GM12878 (cell line): ENCODE measurements around the gene ZIK1. TPM values are rescaled to one million over a fixed set of nuclear protein-coding genes. Genes with fewer than 3 reads are reported as not detected.

Experiments used
- polyA plus RNA-seq, 11 experiments: library from polyadenylated mRNA; depleted of rRNA in 4 of 11; unstranded in 6 of 11; stranded (reverse) in 5 of 11; fragments of >200 nt; fragmentation: Nextera tagmentation in 4 of 11; fragmentation: Illumina TruSeq in 1 of 11; extraction: Ambion mirVana in 4 of 11; extraction: Trizol in 1 of 11; gene quantifications; 1 replicate in 1 of 11; 2 replicates in 10 of 11; pipeline versions ENCODE4 v1.2.1 to v1.2.3, GENCODE V29; 2011 to 2016; ENCODE audit warnings: inconsistent platforms in 2 of 11, missing spikeins in 2 of 11, low read depth in 1 of 11
- total RNA-seq, 4 experiments: library from RNA; depleted of rRNA in 3 of 4; stranded (reverse); fragments of >200 nt in 3 of 4; fragmentation: Illumina TruSeq in 1 of 4; extraction: Trizol in 1 of 4; gene quantifications; 2 replicates each; pipeline versions ENCODE4 v1.2.1 to v1.2.3, GENCODE V29; 2013 to 2021

The ZIK1 gene
- total and polyA plus RNA-seq, 10 of the 15 experiments (the other 5 are each of a cell fraction or from before 2014, with no cell fraction given) = 0.45 to 4.7 (median 2.7) TPM

Other genes with a start within 250 kb of the ZIK1 start
Only the 7 nearest of the 24 such genes appear.
- 9.1 and 11.4 TPM in 2 replicates for gene ZNF773, start 84.2 kb upstream of the ZIK1 start, total RNA-seq (2014; rRNA removed)
- gene ZNF773, start 84.2 kb upstream of the ZIK1 start, total RNA-seq (2014; rRNA removed; fragmentation: Illumina TruSeq; extraction: Trizol) = 6.0 and 7.6 TPM in 2 replicates
- 5.6 and 6.4 TPM in 2 replicates for gene ZNF773, start 84.2 kb upstream of the ZIK1 start, total RNA-seq (2021)
- 8.1 and 9.6 TPM in 2 replicates for gene ZNF773, start 84.2 kb upstream of the ZIK1 start, polyA plus RNA-seq (2011; rRNA removed)
- 5.5 and 7.4 TPM in 2 replicates for gene ZNF773, start 84.2 kb upstream of the ZIK1 start, polyA plus RNA-seq (2014; fragmentation: Illumina TruSeq; extraction: Trizol)
- 1 to 10 TPM in 1 of 2 experiments, under 1 TPM in 1; 0.21 to 1.4 TPM for gene ZNF773, start 84.2 kb upstream of the ZIK1 start, polyA plus RNA-seq (2014; fragmentation: Nextera tagmentation; extraction: Ambion mirVana)
- gene ZNF773, start 84.2 kb upstream of the ZIK1 start, polyA plus RNA-seq (2014; rRNA removed) = 7.5 and 8.0 TPM in 2 replicates
- 1 to 10 TPM; 6.6 to 6.8 TPM for gene ZNF773, start 84.2 kb upstream of the ZIK1 start, polyA plus RNA-seq (2016; fragmentation: Nextera tagmentation; extraction: Ambion mirVana)
- gene ZNF549, start 56.8 kb upstream of the ZIK1 start, total RNA-seq (2014; rRNA removed) = 2.4 and 2.5 TPM in 2 replicates
- gene ZNF549, start 56.8 kb upstream of the ZIK1 start, total RNA-seq (2014; rRNA removed; fragmentation: Illumina TruSeq; extraction: Trizol) = 2.5 and 2.9 TPM in 2 replicates
- gene ZNF549, start 56.8 kb upstream of the ZIK1 start, total RNA-seq (2021) = 1.8 and 2.2 TPM in 2 replicates
- gene ZNF549, start 56.8 kb upstream of the ZIK1 start, polyA plus RNA-seq (2011; rRNA removed) = 4.0 and 5.7 TPM in 2 replicates
- 2.8 and 3.0 TPM in 2 replicates for gene ZNF549, start 56.8 kb upstream of the ZIK1 start, polyA plus RNA-seq (2014; fragmentation: Illumina TruSeq; extraction: Trizol)
- 1 to 10 TPM in 1 of 2 experiments, under 1 TPM in 1; 0.73 to 1.1 TPM for gene ZNF549, start 56.8 kb upstream of the ZIK1 start, polyA plus RNA-seq (2014; fragmentation: Nextera tagmentation; extraction: Ambion mirVana)
- 1.8 and 2.0 TPM in 2 replicates for gene ZNF549, start 56.8 kb upstream of the ZIK1 start, polyA plus RNA-seq (2014; rRNA removed)
- 1 to 10 TPM; 2.3 to 2.4 TPM for gene ZNF549, start 56.8 kb upstream of the ZIK1 start, polyA plus RNA-seq (2016; fragmentation: Nextera tagmentation; extraction: Ambion mirVana)
- 7.6 and 8.0 TPM in 2 replicates for gene ZNF550, start 24.3 kb upstream of the ZIK1 start, total RNA-seq (2014; rRNA removed)
- gene ZNF550, start 24.3 kb upstream of the ZIK1 start, total RNA-seq (2014; rRNA removed; fragmentation: Illumina TruSeq; extraction: Trizol) = 7.2 and 7.6 TPM in 2 replicates
- 7.1 and 9.0 TPM in 2 replicates for gene ZNF550, start 24.3 kb upstream of the ZIK1 start, total RNA-seq (2021)
- gene ZNF550, start 24.3 kb upstream of the ZIK1 start, polyA plus RNA-seq (2011; rRNA removed) = 14.0 and 18.5 TPM in 2 replicates
- 7.9 and 10.9 TPM in 2 replicates for gene ZNF550, start 24.3 kb upstream of the ZIK1 start, polyA plus RNA-seq (2014; fragmentation: Illumina TruSeq; extraction: Trizol)
- 1 to 10 TPM; 2.6 to 3.6 TPM for gene ZNF550, start 24.3 kb upstream of the ZIK1 start, polyA plus RNA-seq (2014; fragmentation: Nextera tagmentation; extraction: Ambion mirVana)
- 7.2 and 8.6 TPM in 2 replicates for gene ZNF550, start 24.3 kb upstream of the ZIK1 start, polyA plus RNA-seq (2014; rRNA removed)
- 1 to 10 TPM; 4.5 to 4.9 TPM for gene ZNF550, start 24.3 kb upstream of the ZIK1 start, polyA plus RNA-seq (2016; fragmentation: Nextera tagmentation; extraction: Ambion mirVana)
- gene ZNF416, start 5.2 kb upstream of the ZIK1 start, total RNA-seq (2014; rRNA removed) = 5.2 and 5.4 TPM in 2 replicates
- gene ZNF416, start 5.2 kb upstream of the ZIK1 start, total RNA-seq (2014; rRNA removed; fragmentation: Illumina TruSeq; extraction: Trizol) = 5.1 and 5.3 TPM in 2 replicates
- 5.3 TPM in 2 replicates for gene ZNF416, start 5.2 kb upstream of the ZIK1 start, total RNA-seq (2021)
- 3.9 TPM in 2 replicates for gene ZNF416, start 5.2 kb upstream of the ZIK1 start, polyA plus RNA-seq (2011; rRNA removed)
- gene ZNF416, start 5.2 kb upstream of the ZIK1 start, polyA plus RNA-seq (2014; fragmentation: Illumina TruSeq; extraction: Trizol) = 4.1 and 5.4 TPM in 2 replicates
- gene ZNF416, start 5.2 kb upstream of the ZIK1 start, polyA plus RNA-seq (2014; fragmentation: Nextera tagmentation; extraction: Ambion mirVana) = 1 to 10 TPM; 1.2 to 1.6 TPM
- gene ZNF416, start 5.2 kb upstream of the ZIK1 start, polyA plus RNA-seq (2014; rRNA removed) = 3.2 and 3.9 TPM in 2 replicates
- 1 to 10 TPM; 4.4 to 5.1 TPM for gene ZNF416, start 5.2 kb upstream of the ZIK1 start, polyA plus RNA-seq (2016; fragmentation: Nextera tagmentation; extraction: Ambion mirVana)
- gene ZNF530, start 15.7 kb downstream of the ZIK1 start, total RNA-seq (2014; rRNA removed) = 9.3 and 9.9 TPM in 2 replicates
- gene ZNF530, start 15.7 kb downstream of the ZIK1 start, total RNA-seq (2014; rRNA removed; fragmentation: Illumina TruSeq; extraction: Trizol) = 6.0 and 6.7 TPM in 2 replicates
- 6.4 and 7.5 TPM in 2 replicates for gene ZNF530, start 15.7 kb downstream of the ZIK1 start, total RNA-seq (2021)
- gene ZNF530, start 15.7 kb downstream of the ZIK1 start, polyA plus RNA-seq (2011; rRNA removed) = 3.7 and 3.9 TPM in 2 replicates
- gene ZNF530, start 15.7 kb downstream of the ZIK1 start, polyA plus RNA-seq (2014; fragmentation: Illumina TruSeq; extraction: Trizol) = 5.5 and 6.9 TPM in 2 replicates
- 1 to 10 TPM; 1.9 to 2.1 TPM for gene ZNF530, start 15.7 kb downstream of the ZIK1 start, polyA plus RNA-seq (2014; fragmentation: Nextera tagmentation; extraction: Ambion mirVana)
- 8.8 and 12.9 TPM in 2 replicates for gene ZNF530, start 15.7 kb downstream of the ZIK1 start, polyA plus RNA-seq (2014; rRNA removed)
- gene ZNF530, start 15.7 kb downstream of the ZIK1 start, polyA plus RNA-seq (2016; fragmentation: Nextera tagmentation; extraction: Ambion mirVana) = 1 to 10 TPM; 6.5 to 8.3 TPM
- 14.3 and 17.6 TPM in 2 replicates for gene ZNF134, start 30.1 kb downstream of the ZIK1 start, total RNA-seq (2014; rRNA removed)
- gene ZNF134, start 30.1 kb downstream of the ZIK1 start, total RNA-seq (2014; rRNA removed; fragmentation: Illumina TruSeq; extraction: Trizol) = 9.8 and 10.0 TPM in 2 replicates
- gene ZNF134, start 30.1 kb downstream of the ZIK1 start, total RNA-seq (2021) = 10.8 and 13.2 TPM in 2 replicates
- gene ZNF134, start 30.1 kb downstream of the ZIK1 start, polyA plus RNA-seq (2011; rRNA removed) = 6.9 and 8.3 TPM in 2 replicates
- 7.9 and 9.5 TPM in 2 replicates for gene ZNF134, start 30.1 kb downstream of the ZIK1 start, polyA plus RNA-seq (2014; fragmentation: Illumina TruSeq; extraction: Trizol)
- gene ZNF134, start 30.1 kb downstream of the ZIK1 start, polyA plus RNA-seq (2014; fragmentation: Nextera tagmentation; extraction: Ambion mirVana) = 1 to 10 TPM; 1.6 to 2.6 TPM
- gene ZNF134, start 30.1 kb downstream of the ZIK1 start, polyA plus RNA-seq (2014; rRNA removed) = 10.6 and 12.2 TPM in 2 replicates
- gene ZNF134, start 30.1 kb downstream of the ZIK1 start, polyA plus RNA-seq (2016; fragmentation: Nextera tagmentation; extraction: Ambion mirVana) = 10 to 100 TPM in 1 of 2 experiments, 1 to 10 TPM in 1; 9.7 to 10.5 TPM
- gene ZNF211, start 49.0 kb downstream of the ZIK1 start, total RNA-seq (2014; rRNA removed) = 10.7 and 11.1 TPM in 2 replicates
- gene ZNF211, start 49.0 kb downstream of the ZIK1 start, total RNA-seq (2014; rRNA removed; fragmentation: Illumina TruSeq; extraction: Trizol) = 9.6 and 9.8 TPM in 2 replicates
- 8.6 and 9.4 TPM in 2 replicates for gene ZNF211, start 49.0 kb downstream of the ZIK1 start, total RNA-seq (2021)
- gene ZNF211, start 49.0 kb downstream of the ZIK1 start, polyA plus RNA-seq (2011; rRNA removed) = 20.6 and 22.0 TPM in 2 replicates
- gene ZNF211, start 49.0 kb downstream of the ZIK1 start, polyA plus RNA-seq (2014; fragmentation: Illumina TruSeq; extraction: Trizol) = 9.3 and 12.2 TPM in 2 replicates
- gene ZNF211, start 49.0 kb downstream of the ZIK1 start, polyA plus RNA-seq (2014; fragmentation: Nextera tagmentation; extraction: Ambion mirVana) = 1 to 10 TPM; 2.1 to 3.6 TPM
- 8.5 and 9.1 TPM in 2 replicates for gene ZNF211, start 49.0 kb downstream of the ZIK1 start, polyA plus RNA-seq (2014; rRNA removed)
- 10 to 100 TPM in 1 of 2 experiments, 1 to 10 TPM in 1; 6.7 to 10.3 TPM for gene ZNF211, start 49.0 kb downstream of the ZIK1 start, polyA plus RNA-seq (2016; fragmentation: Nextera tagmentation; extraction: Ambion mirVana)